Measurements from ENCODE around the gene FERMT3. TPM values are rescaled to one million over a fixed set of nuclear protein-coding genes. Genes with fewer than 3 reads are reported as not detected.

The FERMT3 gene
- total and polyA plus RNA-seq, 4 donors = 17.4 to 182 (median 84.5) TPM

DNA sequence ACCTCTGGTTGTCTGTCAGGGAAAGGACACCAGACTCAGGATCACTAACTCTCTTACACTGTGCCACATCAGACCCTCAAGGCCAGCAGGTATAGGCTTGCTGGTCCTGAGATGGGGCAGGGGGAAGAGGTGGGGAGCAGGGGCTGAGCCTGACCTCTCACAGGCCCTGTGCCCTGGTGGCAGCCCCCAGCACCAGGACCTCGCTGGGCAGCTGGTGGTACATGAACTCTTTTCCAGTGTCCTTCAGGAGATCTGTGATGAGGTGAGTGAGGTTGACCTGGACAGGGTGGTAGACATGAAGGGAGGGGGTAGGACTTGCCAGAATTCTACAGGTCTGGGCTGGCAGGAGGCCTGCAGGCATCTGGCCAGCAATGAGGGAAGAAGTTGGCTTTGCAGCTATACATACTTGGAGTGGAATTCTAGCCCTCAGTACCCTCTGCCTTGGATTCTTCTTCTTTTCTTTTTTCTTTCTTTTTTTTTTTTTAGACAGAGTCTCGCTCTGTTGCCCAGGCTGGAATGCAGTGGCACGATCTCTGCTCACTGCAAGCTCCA lies 21.0 kb downstream of the FERMT3 start:
- peak overlapping the region in 1 of 2 donors; percentile 13 for H3K9ac ChIP-seq (ENCODE audit: insufficient read depth in 1 of 2, low read length in 2 of 2)
- no peak overlapping the region for H3K4me3 ChIP-seq
- H3K27ac ChIP-seq (ENCODE audit: low read depth in 1 of 2, low read length in 1 of 2) = peak overlapping the region in 1 of 2 donors; percentile 93
- peaks cover 0 to 35% (median 4%) of the 10 kb centered on the region in 5 donors for H3K4me1 ChIP-seq (ENCODE audit: control insufficient read depth in 5 of 5, insufficient read depth in 5 of 5, low read length in 5 of 5)
- no peak for ATAC-seq (ENCODE audit: insufficient read depth, low FRiP score)
- no peaks in the 10 kb centered on the region for H3K27me3 ChIP-seq (ENCODE audit: control insufficient read depth in 3 of 3, insufficient read depth in 3 of 3, low read length in 2 of 3)
- H3K36me3 ChIP-seq (ENCODE audit: control insufficient read depth in 4 of 4, insufficient read depth in 4 of 4, low read length in 4 of 4) = peaks cover 0 to 14% (median 2%) of the 10 kb centered on the region in 4 donors
- WGBS, 2 donors = 83 to 86% methylated on average over 3 of the region's 3 CpGs
- H3K9me3 ChIP-seq (ENCODE audit: control insufficient read depth in 4 of 4, insufficient read depth in 3 of 4, low read length in 3 of 4) = no peaks in the 10 kb centered on the region
- DNase-seq = no peak
- TF ChIP-seq, protein P1, sequence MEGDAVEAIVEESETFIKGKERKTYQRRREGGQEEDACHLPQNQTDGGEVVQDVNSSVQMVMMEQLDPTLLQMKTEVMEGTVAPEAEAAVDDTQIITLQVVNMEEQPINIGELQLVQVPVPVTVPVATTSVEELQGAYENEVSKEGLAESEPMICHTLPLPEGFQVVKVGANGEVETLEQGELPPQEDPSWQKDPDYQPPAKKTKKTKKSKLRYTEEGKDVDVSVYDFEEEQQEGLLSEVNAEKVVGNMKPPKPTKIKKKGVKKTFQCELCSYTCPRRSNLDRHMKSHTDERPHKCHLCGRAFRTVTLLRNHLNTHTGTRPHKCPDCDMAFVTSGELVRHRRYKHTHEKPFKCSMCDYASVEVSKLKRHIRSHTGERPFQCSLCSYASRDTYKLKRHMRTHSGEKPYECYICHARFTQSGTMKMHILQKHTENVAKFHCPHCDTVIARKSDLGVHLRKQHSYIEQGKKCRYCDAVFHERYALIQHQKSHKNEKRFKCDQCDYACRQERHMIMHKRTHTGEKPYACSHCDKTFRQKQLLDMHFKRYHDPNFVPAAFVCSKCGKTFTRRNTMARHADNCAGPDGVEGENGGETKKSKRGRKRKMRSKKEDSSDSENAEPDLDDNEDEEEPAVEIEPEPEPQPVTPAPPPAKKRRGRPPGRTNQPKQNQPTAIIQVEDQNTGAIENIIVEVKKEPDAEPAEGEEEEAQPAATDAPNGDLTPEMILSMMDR (IDR thresholded peaks at IDR 0.05; ENCODE audit: control extremely low read depth, extremely low read depth) = no peak

DNA sequence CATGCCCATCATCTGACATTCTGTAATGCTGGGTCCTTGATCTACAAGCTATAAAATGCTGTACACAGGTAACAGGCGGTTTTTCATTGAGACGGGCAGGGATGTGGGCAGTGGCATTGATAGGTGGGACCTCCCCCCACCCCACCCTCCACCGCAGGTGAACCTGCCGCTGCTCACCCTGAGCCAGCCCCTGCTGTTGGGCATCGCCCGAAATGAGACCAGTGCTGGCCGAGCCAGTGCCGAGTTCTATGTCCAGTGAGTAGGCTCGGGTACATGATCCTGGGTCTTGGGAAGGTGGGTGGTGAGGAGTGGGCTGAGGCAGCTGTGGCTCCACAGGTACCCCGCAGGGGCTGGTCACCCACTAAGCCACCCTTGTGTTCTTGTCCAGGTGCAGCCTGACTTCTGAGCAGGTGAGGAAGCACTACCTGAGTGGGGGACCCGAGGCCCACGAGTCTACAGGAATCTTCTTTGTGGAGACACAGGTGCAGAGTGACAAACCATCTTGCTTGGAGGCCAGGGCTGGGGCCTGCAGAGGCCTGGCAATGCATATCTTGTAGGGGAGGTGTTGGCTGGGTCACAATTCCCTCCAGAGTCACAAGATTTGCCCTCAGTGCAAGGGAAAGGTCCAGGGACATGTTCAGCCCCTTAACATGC lies 22.7 kb downstream of the FERMT3 start:
- Histone ChIP-seq H3K9ac (ENCODE audit: insufficient read depth in 1 of 2, low read length in 2 of 2) (peak overlapping the region in 1 of 2 donors; percentile 55), H3K4me1 (ENCODE audit: control insufficient read depth in 5 of 5, insufficient read depth in 5 of 5, low read length in 5 of 5) (peaks cover 0 to 41% (median 6%) of the 10 kb centered on the region in 5 donors), H3K27ac (ENCODE audit: low read depth in 1 of 2, low read length in 1 of 2) (peak overlapping the region in 1 of 2 donors; percentile 90), H3K36me3 (ENCODE audit: control insufficient read depth in 4 of 4, insufficient read depth in 4 of 4, low read length in 4 of 4) (peaks cover 0 to 3% (median 0%) of the 10 kb centered on the region in 4 donors), H3K9me3 (ENCODE audit: control insufficient read depth in 4 of 4, insufficient read depth in 3 of 4, low read length in 3 of 4) (no peaks in the 10 kb centered on the region), H3K27me3 (ENCODE audit: control insufficient read depth in 3 of 3, insufficient read depth in 3 of 3, low read length in 2 of 3) (no peaks in the 10 kb centered on the region), H3K4me3 (no peak overlapping the region)
- DNase-seq = no peak
- ATAC-seq (ENCODE audit: insufficient read depth, low FRiP score) = no peak
- TF ChIP-seq, protein P1 (IDR thresholded peaks at IDR 0.05; ENCODE audit: control extremely low read depth, extremely low read depth) = no peak
- WGBS, 2 donors = 92 to 98% methylated on average over 12 of the region's 12 CpGs

DNA sequence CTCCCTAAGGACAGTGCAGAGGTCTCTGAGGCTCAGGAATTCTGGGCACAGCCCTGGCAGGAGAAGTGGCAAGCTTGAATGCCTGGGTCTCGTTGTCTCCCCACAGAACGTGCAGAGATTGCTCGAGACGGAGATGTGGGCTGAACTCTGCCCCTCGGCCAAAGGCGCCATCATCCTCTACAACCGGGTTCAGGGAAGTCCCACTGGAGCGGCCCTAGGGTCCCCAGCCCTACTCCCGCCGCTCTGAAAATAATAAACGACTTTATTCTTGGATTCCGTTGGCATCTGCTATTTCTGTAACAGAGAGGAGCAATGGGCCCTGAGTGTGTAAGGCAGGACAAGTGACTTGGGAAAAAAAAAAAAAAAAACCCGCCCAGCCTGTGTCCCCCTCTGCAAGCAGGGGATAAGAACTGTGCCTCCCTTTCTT lies 23.2 kb downstream of the FERMT3 start:
- peak overlapping the region; percentile 90 to 95 for H3K27ac ChIP-seq (ENCODE audit: low read depth in 1 of 2, low read length in 1 of 2)
- H3K9ac ChIP-seq (ENCODE audit: insufficient read depth in 1 of 2, low read length in 2 of 2) = peak overlapping the region; percentile 8 to 55
- TF ChIP-seq, protein P1 (IDR thresholded peaks at IDR 0.05; ENCODE audit: control extremely low read depth, extremely low read depth) = no peak
- H3K27me3 ChIP-seq (ENCODE audit: control insufficient read depth in 3 of 3, insufficient read depth in 3 of 3, low read length in 2 of 3) = no peaks in the 10 kb centered on the region
- H3K4me3 ChIP-seq = peak overlapping the region; percentile 9
- no peaks in the 10 kb centered on the region for H3K9me3 ChIP-seq (ENCODE audit: control insufficient read depth in 4 of 4, insufficient read depth in 3 of 4, low read length in 3 of 4)
- ATAC-seq (ENCODE audit: insufficient read depth, low FRiP score) (no peak), DNase-seq (no peak)
- H3K4me1 ChIP-seq (ENCODE audit: control insufficient read depth in 5 of 5, insufficient read depth in 5 of 5, low read length in 5 of 5) = peaks cover 0 to 41% (median 6%) of the 10 kb centered on the region in 5 donors
- 37 to 46% methylated on average over 13 of the region's 13 CpGs for WGBS, 2 donors
- H3K36me3 ChIP-seq (ENCODE audit: control insufficient read depth in 4 of 4, insufficient read depth in 4 of 4, low read length in 4 of 4) = no peaks in the 10 kb centered on the region

All from lung (tissue), 12 donors.